ENCODE measurements around the gene XRRA1.
"Not testable (repeated sequence)": the region's sequence is repeated elsewhere in the genome, so short reads cannot be mapped to it uniquely, and the experiment has no call there.

The XRRA1 gene, protein sequence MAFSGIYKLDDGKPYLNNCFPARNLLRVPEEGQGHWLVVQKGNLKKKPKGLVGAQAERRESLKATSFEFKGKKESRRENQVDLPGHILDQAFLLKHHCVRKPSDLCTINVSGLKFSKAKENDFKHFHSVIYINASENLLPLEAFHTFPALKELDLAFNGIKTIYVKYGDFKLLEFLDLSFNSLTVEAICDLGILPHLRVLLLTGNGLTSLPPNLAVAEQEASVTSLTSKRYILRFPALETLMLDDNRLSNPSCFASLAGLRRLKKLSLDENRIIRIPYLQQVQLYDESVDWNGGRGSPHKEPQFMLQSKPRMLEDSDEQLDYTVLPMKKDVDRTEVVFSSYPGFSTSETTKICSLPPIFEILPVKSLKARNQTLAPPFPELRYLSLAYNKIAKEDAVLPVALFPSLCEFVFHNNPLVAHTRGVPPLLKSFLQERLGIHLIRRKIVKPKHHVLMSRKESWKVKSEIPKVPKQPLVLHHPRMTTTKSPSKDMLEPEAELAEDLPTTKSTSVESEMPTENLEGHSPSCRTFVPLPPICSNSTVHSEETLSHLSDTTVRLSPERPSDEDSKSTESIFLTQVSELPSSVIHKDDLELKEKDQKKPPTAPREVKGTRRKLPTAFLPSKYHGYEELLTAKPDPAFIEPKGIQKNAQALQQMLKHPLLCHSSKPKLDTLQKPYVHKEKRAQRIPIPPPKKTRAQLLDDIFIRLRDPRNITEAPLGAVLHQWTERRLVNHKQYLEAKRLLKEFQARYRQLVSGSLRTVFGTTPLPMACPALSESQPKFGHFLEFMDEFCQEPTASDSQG

DNA sequence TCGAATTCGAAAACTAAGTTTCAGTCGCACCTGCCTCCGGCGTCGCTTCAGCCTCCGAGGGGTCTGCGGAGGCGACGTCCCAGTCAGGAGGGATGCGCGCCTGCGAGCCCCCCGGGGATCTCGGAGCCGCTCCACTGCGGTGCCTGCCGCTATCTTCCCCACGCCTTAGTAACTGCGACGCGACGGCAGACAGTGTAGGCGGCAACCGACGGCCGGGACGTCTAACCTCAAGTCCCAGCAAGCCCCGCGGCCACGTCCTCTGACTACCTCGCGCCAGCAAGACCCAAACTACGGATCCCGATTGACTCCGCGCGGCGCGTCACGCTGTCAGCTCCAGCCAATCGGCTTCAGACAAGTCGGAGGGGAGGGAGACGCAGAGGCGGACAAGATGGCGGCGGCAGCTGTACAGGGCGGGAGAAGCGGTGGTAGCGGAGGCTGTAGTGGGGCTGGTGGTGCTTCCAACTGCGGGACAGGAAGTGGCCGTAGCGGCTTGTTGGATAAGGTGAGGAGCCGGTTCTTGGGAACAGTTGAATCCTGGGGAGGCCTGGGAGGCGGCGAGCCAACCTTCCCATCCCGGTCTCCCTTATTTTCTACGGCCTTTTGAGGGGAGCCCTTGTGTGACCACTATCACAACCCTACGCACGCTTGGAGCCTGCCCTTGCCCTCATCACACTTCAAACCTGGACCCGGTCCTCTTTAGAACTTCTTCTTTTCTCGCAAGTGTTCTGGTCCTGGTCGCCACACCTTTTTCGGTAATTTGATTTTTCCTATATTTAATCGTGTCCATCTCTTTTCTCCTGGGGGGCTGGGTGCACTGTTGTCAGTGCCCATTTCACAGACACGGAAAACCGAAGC, at the start of gene XRRA1, which contains the start of gene SPCS2:
Gene XRRA1 (minus strand): TSS at position 194 of the 855 bp plus-strand sequence. CDS start 8,213 bp downstream, outside the sequence.
Gene SPCS2 (plus strand): TSS at position 369 of the 855 bp plus-strand sequence. CDS start 20 bp downstream, at position 389.
- DNase-seq: peak; percentile 99

DNA sequence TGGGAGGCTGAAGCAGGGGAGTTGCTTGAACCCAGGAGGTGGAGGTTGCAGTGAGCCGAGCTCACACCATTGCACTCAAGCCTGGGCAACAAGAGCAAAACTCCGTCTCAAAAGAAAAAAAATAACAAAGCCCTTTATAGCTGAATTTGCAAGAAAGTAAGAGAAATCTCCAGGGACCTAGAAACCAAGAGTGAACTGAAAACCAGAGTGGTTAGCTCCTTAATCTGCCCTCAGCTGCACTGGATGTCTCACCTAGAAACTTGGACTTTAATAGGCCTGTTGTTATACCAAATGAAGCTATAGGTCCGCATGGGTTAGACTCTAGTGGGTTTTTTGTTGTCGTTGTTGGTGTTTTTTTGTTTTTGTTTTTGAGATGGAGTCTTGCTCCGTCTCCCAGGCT, 44.0 kb upstream of the XRRA1 start:
- no peak for DNase-seq

DNA sequence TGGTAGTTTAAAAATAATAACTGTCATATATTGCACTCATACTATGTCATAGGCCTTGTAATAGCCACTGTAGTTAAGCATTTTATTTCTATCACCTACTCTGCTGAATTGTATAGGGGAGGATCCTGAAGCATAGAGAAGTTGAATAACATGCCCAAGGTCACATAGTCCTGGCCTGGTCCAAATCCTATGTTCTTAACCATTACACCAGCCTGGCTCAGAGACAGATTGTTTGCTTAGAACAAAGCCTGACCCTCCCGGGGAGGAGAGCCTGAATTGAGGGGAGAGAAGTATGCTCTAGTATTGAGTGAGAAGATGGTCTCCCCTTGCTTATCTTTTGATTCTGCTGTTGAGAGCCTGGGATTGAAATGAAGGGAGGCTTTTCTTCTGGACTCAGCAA, 42.0 kb upstream of the XRRA1 start:
- no peak for DNase-seq

DNA sequence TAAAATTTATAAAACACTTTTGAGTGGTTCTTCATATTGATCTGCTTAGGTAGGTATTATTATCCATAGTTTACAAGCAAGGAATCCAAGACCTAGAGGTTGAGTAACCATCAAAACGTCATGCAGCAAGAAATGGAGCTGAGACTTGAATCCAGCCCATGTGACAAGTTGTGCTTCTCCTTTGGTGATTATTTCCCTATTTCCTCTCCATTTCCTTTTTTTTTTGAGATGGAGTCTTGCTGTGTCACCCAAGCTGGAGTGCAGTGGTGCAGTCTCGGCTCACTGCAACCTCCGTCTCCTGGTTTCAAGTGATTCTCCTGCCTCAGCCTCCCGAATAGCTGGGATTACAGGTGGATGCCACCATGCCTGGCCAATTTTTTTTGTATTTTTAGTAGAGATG, 41.3 kb upstream of the XRRA1 start:
- DNase-seq: not testable (repeated sequence)

DNA sequence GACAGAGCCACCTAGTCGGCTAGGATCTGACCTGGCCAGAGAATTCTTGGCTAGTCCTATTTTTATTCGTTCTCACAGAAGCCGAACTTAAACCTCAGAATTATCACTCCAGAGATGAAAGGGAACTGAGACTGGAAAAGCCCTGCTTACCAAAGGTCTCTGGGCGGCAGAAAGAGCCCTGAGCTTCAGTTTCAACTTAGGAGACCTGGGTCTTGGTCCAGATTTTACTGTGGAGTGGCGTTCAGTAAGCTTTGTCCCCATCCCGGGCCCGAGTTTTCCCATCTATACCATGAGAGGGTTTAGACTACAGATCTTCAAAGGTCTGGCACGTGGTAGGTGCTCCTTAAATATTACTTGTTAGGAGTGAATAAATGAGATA, 40.4 kb upstream of the XRRA1 start:
- no peak for DNase-seq

DNA sequence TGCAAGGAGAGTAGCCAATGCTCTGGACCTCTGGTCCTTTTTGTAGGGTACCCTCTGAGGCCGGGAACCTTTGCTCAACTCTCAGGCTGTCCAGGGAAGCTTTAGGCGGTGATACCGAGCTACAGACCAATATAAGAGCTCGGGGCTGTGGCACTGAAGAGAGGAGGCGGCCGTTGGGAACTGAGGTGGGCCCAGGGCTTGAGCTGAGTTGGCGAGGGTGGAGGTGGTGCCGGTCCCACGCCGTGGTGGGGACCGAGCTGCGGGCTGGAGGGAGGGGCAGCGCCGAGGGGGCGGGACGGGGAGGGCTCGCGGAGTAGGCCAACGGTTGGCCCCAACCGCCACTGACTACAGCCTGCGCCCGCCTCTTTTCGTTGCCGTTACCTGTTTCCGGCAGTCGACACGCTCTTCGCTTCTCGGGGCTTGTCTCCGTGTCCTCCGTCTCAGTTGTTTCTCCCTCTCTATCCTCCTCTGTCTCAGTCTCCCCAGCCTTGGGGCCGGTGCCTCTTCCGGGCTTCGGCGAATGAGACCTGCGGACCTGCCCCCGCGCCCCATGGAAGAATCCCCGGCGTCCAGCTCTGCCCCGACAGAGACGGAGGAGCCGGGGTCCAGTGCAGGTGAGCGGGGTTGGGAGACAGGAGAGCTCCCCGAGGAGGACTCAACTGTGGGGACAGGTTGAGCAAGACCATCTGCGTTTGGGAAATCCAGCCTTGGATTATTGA, 39.8 kb upstream of the XRRA1 start, which contains the start of gene NEU3:
Gene NEU3 (plus strand): TSS at position 393 of the 719 bp plus-strand sequence. CDS start 128 bp downstream, at position 521.
- peak; percentile 88 for DNase-seq

DNA sequence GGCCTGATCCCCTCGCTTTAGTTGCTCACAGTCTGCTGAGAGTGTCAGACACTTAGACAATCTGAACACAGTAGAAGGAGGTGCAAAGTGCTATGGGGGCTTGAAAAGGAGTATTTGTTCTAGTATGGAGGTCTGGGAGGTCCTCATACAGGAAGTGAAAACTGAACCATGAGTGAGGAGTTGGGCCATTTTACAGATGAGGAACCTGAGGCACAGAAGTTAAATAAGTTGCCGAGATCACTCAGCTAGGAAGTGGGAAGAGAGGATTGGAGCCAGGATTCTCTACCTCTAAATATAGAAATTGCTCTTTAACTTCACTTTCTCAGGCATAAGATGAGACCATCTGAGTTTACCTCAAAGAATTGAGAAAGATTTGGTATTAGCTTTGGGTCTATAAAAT, 35.8 kb upstream of the XRRA1 start:
- DNase-seq: no peak

DNA sequence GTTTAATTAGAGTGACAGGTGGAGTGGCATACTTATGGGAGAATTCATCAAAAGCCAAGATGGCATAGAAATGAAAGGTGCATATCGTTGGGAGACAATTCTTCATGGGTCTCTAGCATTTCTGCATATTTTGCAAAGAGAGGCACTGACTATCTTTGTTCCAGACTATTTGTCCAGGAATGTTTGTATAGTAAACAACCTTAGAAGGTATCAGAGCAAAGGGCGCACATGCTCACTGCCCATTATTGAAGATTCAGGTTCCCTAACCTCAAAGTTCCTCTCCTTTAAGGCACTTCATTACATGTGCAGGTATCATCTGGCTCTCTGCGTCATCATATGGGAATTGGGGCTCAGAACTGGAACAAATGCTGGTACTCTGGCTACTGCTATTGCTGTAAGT, 35.2 kb upstream of the XRRA1 start:
- DNase-seq: no peak

DNA sequence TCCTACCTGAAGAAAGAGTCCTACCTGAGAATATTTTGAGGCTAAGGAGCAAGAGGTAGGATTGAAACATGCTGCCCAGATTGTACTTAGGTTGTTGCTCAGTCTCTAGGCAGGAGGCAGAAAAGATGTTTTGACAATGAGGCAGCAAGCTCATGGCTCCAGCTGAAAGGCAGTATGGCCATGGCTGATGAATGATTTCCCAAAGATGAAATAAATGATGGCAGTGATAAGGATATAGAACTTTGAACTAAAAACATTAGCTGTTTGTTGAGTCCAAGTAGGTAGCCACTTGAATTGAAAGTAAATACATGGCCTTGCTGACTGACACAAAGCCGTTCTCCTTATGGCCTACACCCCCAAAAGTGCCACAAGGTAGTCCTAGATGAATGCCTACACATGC, 33.0 kb upstream of the XRRA1 start:
- no peak for DNase-seq

DNA sequence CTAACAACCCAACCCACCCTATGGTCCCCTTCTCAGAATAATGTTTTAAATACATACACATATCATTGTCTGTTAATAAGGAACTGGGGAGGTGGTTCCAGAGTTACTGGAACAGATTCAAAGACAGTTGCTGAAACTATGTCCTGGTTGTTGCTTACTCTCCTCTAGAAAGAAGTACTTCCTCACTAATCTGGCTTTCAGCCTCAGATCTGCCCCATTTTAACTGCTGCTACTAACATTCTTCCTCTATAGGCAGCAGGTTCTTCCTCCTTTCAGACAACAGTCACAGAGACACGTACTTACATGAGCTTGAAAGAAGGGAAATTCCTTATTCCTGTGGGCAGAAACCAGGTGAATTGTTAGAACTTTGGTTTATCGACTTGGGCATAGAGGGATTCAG, 31.7 kb upstream of the XRRA1 start:
- no peak for DNase-seq

DNA sequence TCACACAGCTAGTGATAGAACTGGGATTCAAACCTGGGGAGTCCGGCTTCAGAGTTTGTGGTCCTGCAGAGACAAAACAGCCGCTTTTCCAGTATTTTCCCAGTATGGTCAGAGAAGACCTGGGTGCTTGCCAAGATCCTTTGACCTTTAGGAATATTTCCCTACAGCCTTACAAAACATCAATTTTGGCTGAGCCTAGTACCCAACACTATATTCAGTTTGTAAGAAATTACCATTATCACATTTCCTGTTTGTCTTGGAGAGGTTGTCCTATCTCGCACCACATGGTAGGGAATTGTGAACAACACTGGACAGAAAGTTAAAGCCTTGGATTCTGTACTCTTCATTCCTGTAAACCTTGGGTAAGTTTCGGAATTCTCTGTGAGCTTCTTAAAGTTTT, 29.1 kb upstream of the XRRA1 start:
- no peak for DNase-seq

DNA sequence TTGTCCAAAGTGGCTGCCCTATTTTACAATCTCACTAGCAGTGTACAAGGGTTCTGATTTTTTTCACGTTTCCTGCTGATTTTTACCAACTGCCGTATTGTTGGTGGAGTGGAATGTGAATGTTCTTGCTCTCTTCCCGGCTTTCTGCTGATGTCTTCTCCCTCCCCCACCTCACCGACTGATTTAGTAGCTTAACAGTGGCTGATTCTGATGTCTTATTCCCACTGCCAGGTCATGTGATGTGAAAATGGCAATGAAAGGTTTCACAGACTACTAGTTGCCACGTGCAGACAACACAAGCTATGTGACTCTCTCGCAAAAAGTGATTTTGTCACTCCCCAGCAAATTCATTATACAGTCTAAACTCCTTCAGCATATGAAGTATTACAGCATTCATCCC, 22.5 kb upstream of the XRRA1 start:
- no peak for DNase-seq

DNA sequence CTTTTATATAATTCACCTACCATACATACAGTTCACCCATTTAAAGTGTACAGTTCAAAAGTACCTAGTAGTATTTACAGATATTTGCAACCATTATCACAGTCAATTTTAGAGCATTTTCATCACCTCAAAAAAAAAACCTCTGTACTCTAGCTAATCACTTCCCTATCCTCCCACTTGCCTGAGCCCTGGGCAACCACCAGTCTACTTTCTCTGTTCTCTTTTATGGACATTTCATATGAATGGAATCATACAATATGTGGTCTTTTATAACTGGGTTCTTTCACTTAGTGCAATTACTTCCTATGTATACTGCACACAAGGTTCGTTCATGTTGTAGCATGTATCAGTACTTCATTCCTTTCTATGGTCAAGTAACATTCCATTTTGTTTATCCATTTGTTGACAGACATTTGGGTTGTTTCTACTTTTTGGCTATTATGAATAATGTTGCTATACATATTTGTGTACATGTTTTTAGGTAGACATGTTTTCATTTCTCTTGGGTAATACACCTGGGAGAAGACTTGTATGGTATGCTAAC, 22.0 kb upstream of the XRRA1 start:
- DNase-seq: no peak

DNA sequence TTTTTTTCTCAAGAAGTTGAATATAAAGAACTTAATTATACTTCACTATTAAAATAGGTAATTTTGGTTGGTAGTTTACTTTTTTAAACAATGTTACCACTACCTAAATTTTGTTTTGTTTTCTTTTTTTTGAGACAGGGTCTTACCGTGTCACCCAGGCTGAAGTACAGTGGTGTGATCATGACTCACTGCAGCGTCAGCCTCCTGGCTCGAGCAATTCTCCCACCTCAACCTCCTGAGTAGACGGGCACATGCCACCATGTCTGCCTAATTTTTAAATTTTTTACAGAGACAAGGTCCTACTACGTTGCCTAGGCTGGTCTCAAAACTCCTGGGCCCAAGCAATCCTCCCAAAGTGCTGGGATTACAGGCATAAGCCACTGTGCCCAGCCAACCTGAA, 17.8 kb upstream of the XRRA1 start:
- DNase-seq: no peak

DNA sequence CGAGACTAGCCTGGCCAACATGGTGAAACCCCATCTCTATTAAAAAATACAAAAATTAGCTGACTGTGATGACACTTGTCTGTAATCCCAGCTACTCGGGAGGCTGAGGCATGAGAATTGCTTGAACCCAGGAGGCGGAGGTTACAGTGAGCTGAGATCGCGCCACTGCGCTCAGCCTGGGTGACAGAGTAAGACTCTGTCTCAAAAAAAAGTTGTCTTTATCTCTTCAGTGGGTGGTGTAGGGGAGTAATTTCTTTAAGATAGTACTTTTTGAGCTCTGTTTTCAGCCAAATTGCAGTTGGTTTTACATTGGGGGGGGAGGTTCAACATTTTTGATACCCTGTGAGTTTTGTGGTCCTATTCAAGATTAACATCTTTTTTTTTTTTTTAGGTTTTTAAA, 11.2 kb upstream of the XRRA1 start:
- DNase-seq: not testable (repeated sequence)

DNA sequence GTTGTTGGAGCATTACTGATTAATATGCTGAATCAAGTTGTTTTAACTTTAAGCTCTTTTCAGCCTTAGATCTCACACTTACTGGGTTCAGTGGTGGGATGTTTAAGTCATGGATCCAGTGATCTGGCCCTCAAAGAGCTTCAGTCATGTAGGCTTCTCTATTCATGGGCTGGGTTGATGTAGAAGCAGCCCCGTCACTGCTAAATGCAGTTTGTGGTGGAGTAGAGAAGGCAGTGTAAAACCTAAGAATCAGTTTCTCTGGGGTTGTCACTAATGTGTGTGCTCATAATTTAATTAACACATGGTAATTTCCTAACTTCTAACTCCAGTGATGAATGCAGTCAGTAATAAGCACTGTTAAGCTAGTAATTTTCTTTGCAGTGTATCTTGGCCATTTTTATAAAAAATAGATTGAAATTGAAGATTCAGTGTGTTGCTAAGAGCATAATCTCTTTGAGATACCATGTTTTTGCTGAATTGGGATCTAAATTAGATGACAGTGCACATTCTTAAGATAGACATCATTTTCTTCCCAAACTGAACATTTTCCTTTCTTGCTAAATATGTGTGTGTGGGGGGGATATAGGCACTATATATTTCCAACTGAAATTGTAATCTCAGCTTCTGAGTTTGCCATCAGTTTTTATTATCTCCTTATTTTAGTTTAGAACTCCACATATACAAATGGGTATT, 9.2 kb upstream of the XRRA1 start:
- DNase-seq: no peak

DNA sequence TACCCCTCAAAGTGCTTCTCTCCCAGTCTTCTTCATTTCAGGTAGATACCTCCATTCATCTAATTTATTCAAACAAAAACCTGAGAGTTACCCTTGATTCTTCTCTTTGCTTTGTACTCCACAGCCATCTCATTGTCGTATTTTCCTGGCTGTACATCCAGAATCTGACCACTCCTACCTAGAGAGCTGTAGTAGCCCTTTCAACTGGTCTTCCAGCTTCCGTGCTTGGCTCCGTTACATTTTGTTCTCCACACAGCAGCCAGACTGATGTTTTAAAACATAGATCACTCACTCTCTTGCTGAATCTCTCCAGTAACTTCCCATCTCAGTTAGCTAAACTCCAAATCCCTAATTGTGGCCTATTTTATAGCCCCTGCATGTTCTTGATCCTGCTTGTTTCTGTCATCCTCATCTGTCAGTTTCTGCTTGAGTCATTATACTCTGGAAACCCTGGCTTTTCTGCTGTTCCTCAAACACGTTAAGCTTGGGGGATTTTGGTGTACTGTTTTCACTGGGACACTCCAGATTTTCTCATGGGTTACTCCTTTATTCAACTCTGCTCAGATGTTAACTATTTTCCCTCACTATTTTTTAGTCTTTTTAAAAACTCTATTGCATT, 7.6 kb upstream of the XRRA1 start:
- DNase-seq: no peak

DNA sequence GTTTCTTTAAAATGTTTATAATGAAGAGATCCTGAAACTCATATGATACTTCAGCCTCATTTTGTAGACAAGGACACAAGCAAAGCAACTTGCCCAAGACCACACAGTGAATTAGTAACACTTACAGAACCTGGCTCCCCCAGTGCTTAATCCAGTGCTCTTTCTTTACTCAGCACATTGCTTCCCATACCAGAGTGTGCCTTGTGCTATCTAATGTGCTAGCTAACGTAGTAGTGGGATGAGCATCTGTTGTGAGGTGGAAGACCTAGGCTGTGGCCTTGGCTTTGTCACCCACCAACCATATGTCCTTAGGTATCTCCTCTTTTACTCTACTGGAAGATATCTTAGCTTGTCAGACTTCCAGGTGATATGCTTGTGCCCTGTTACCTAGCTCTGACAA, 5.3 kb upstream of the XRRA1 start:
- DNase-seq: no peak

DNA sequence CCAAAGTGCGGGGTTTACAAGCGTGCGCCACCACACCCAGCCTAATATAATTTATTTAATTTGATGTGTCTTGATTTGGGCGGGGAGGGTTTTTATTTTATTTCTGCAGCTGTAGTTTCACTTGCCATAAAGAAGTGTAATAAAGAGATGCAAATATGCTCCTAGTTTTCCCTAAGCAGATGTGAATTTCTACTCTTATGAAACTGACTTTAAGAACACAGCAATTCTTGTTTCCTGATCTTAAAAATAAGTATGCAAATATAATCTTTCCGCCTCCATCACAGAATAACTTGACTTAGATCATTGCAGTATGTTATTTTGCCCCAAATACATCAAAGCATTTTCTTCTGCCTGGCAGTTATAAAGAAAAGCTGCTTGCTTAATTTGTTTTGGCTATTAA, 4.6 kb upstream of the XRRA1 start:
- DNase-seq: no peak

DNA sequence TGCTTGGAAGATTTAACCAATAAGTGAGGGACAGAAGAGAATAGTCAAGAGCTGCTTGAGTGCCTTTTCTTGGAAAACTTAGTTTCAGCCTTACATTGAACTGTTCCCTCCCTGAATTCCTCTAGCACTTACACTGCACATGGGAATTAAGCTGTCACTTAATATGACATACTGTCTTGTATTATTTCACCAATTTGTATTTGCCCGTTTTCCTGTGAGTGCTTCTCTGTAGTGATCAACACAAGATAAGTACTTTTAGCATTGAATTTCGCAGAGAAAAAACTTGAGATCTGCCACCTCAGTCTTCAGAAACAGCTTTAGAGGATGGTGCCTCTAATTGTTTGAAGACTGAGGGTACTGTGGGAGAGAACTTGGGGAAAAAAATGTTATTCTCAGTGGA, 3.9 kb upstream of the XRRA1 start:
- DNase-seq: no peak

DNA sequence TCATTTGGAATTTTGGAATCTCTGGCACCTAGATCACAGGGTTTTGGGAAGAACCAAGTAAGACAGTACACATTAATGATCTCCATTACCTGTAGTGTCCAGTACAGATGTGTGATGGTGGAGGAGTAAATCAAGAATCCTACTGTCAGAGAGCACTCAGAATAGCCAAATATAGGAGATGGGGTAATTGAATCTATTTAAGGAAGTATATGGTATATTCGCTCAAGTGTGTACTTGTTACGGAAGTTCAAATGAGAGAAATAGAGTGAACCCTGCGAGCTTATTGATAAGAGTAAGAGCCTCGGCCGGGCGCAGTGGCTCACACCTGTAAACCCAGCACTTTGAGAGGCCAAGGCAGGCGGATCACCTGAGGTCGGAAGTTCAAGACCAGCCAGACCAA, 2.3 kb upstream of the XRRA1 start:
- DNase-seq: no peak
